Mesothelial cell of epicardium (in vitro differentiated cells): Measurements from ENCODE around the gene CBY3. TPM values are rescaled to one million over a fixed set of nuclear protein-coding genes. Genes with fewer than 3 reads are reported as not detected.
"Not testable (repeated sequence)": the region's sequence is repeated elsewhere in the genome, so short reads cannot be mapped to it uniquely, and the experiment has no call there.

Source experiments
- DNase-seq, 2 experiments: peaks; one replicate each; pipeline ENCODE4 v3.0.0; 2021; ENCODE audit warnings: low spot score in 2 of 2; ENCODE audit not compliant: unreplicated experiment in 2 of 2
- H3K27ac Mint-ChIP-seq: 2 replicates; pipeline ENCODE4 v1.8.0; 2021; ENCODE audit warnings: mixed read lengths
- H3K27me3 Mint-ChIP-seq: 2 replicates; pipeline ENCODE4 v1.8.0; 2021; ENCODE audit warnings: low read depth, mixed read lengths
- H3K36me3 Mint-ChIP-seq: 2 replicates; pipeline ENCODE4 v1.8.0; 2021; ENCODE audit warnings: mixed read lengths
- H3K4me1 Mint-ChIP-seq: 2 replicates; pipeline ENCODE4 v1.8.0; 2021; ENCODE audit warnings: mixed read lengths
- H3K4me3 Mint-ChIP-seq: 2 replicates; pipeline ENCODE4 v1.8.0; 2021; ENCODE audit warnings: mild to moderate bottlenecking, moderate library complexity, mixed read lengths
- H3K9me3 Mint-ChIP-seq: 2 replicates; pipeline ENCODE4 v1.8.0; 2021; ENCODE audit warnings: mixed read lengths
- CTCF ChIP-seq: fragments of 200-600 bp; sonication (generic); IDR thresholded peaks from one replicate; pipeline ENCODE4 v1.5.0; 2021; ENCODE audit warnings: antibody characterized with exemption; ENCODE audit not compliant: unreplicated experiment
- total RNA-seq: library from RNA; stranded (reverse); gene quantifications from 3 replicates; pipeline ENCODE4 v1.2.1, GENCODE V29; 2021

Gene CBY3
- total RNA-seq, 1 donor from 2014 or later: not detected

GRCh38 chr5:179698935-179699615 is 18.2 kb upstream of the CBY3 start, which contains the start of gene CANX:
TSS of gene CANX (plus strand) at chr5:179698967. CDS start at chr5:179705682, 6,715 bp downstream.
- Mint-ChIP-seq H3K9me3 (no peaks in the 10 kb centered on the region), H3K27ac (peak within 1 kb of the TSS; percentile 100), H3K4me1 (peaks cover 33% of the 10 kb centered on the region), H3K36me3 (peaks cover 15% of the 10 kb centered on the region), H3K27me3 (no peaks in the 10 kb centered on the region), H3K4me3 (peak within 1 kb of the TSS; percentile 97)
- no peak for TF ChIP-seq CTCF
- no peak for DNase-seq

GRCh38 chr5:179697993-179698934 is 17.4 kb upstream of the CBY3 start:
- peak overlapping the region; percentile 97 for H3K4me3 Mint-ChIP-seq
- no peaks in the 10 kb centered on the region for H3K9me3 Mint-ChIP-seq
- H3K27ac Mint-ChIP-seq: peak overlapping the region; percentile 100
- TF ChIP-seq CTCF: no peak
- peak; percentile 98 to 99 for DNase-seq
- H3K4me1 Mint-ChIP-seq: peaks cover 27% of the 10 kb centered on the region
- no peaks in the 10 kb centered on the region for H3K27me3 Mint-ChIP-seq
- peaks cover 7% of the 10 kb centered on the region for H3K36me3 Mint-ChIP-seq

GRCh38 chr5:179697543-179697942 is 16.7 kb upstream of the CBY3 start:
- not testable (repeated sequence) for DNase-seq, H3K9me3 Mint-ChIP-seq, H3K27me3 Mint-ChIP-seq, H3K36me3 Mint-ChIP-seq
- peak overlapping the region; percentile 100 for H3K27ac Mint-ChIP-seq
- peak overlapping the region; percentile 97 for H3K4me3 Mint-ChIP-seq
- peaks cover 27% of the 10 kb centered on the region for H3K4me1 Mint-ChIP-seq

GRCh38 chr5:179697108-179697507 is 16.3 kb upstream of the CBY3 start:
- Mint-ChIP-seq H3K9me3 (no peaks in the 10 kb centered on the region), H3K27me3 (no peaks in the 10 kb centered on the region), H3K36me3 (peaks cover 2% of the 10 kb centered on the region), H3K4me3 (peak overlapping the region; percentile 97), H3K27ac (peak overlapping the region; percentile 100), H3K4me1 (peaks cover 23% of the 10 kb centered on the region)
- DNase-seq: no peak
- no peak for TF ChIP-seq CTCF

GRCh38 chr5:179696603-179697002 is 15.8 kb upstream of the CBY3 start:
- Mint-ChIP-seq H3K27me3 (no peaks in the 10 kb centered on the region), H3K4me3 (no peak overlapping the region), H3K36me3 (peaks cover 2% of the 10 kb centered on the region), H3K4me1 (peaks cover 23% of the 10 kb centered on the region), H3K9me3 (no peaks in the 10 kb centered on the region), H3K27ac (peak overlapping the region; percentile 69)
- DNase-seq: no peak
- no peak for TF ChIP-seq CTCF

- Mint-ChIP-seq H3K27ac (no peak overlapping the region), H3K36me3 (peaks cover 2% of the 10 kb centered on the region), H3K9me3 (no peaks in the 10 kb centered on the region), H3K27me3 (no peaks in the 10 kb centered on the region), H3K4me3 (no peak overlapping the region), H3K4me1 (peaks cover 13% of the 10 kb centered on the region)
- TF ChIP-seq CTCF: no peak
- DNase-seq: no peak
These were observed 13.7 kb upstream of the CBY3 start for GRCh38 chr5:179694561-179694960.

- not testable (repeated sequence) for H3K4me3 Mint-ChIP-seq
These were observed 8.4 kb upstream of the CBY3 start for GRCh38 chr5:179689212-179689611.

More at GRCh38 chr5:179689212-179689611, 8.4 kb upstream of the CBY3 start:
- not testable (repeated sequence) for H3K27ac Mint-ChIP-seq, DNase-seq, H3K27me3 Mint-ChIP-seq, H3K4me1 Mint-ChIP-seq, H3K9me3 Mint-ChIP-seq, H3K36me3 Mint-ChIP-seq
